ENCODE data around the gene QKI. TPM values are rescaled to one million over a fixed set of nuclear protein-coding genes. Genes with fewer than 3 reads are reported as not detected.

QKI gene
- total and polyA plus RNA-seq, 2 experiments from 2014 or later, result 148 to 503 TPM

DNA sequence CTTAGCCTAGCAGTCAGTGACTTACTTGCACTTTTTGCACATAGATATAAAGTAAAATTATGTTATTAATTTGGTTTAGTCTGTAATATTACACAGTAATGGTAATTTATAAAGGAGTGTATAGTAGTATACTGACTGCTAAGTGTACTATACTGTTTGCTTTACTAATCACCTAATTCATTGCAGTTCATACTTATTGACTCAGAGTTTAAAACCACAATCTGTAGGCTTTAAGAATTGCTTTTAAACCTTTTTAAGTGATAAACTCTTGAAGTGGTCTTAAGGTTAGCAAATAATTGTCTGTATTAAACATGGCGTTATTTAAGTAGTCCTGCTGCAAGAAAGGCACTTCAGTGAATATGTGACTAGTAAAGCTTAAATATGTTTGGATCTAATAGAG lies 151.5 kb downstream of the QKI start:
- Histone ChIP-seq H3K4me1 (ENCODE audit: low read depth) (peaks cover 5% of the 10 kb centered on the region), H3K36me3 (peaks cover 57% of the 10 kb centered on the region), H3K27ac (no peak overlapping the region), H3K9me3 (ENCODE audit: low read depth) (no peaks in the 10 kb centered on the region), H3K4me3 (no peak overlapping the region), H3K27me3 (no peaks in the 10 kb centered on the region)
- no peak for DNase-seq (ENCODE audit: low read depth in 1 of 2, low spot score in 1 of 2)
- TF ChIP-seq, protein P1, sequence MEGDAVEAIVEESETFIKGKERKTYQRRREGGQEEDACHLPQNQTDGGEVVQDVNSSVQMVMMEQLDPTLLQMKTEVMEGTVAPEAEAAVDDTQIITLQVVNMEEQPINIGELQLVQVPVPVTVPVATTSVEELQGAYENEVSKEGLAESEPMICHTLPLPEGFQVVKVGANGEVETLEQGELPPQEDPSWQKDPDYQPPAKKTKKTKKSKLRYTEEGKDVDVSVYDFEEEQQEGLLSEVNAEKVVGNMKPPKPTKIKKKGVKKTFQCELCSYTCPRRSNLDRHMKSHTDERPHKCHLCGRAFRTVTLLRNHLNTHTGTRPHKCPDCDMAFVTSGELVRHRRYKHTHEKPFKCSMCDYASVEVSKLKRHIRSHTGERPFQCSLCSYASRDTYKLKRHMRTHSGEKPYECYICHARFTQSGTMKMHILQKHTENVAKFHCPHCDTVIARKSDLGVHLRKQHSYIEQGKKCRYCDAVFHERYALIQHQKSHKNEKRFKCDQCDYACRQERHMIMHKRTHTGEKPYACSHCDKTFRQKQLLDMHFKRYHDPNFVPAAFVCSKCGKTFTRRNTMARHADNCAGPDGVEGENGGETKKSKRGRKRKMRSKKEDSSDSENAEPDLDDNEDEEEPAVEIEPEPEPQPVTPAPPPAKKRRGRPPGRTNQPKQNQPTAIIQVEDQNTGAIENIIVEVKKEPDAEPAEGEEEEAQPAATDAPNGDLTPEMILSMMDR (IDR thresholded peaks at IDR 0.05; ENCODE audit: low read depth, low read length), result no peak

DNA sequence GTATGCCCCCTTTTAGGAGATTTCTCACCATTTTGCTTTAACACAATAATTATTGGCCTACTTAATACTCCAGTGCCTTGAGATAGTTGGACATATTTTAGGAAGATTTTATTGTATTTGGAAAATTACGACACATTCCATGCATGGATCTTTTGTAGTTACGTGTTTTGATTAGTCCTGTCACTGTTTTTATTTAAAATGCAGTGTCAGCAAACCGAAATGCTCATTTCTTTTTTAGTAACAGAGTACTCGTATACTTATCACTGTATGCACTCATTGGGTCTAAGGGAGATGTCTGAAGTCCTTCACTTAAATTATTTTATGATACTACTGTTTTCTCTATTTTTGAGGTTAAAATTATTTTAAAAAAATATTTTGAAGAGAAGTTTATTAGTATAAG lies 153.8 kb downstream of the QKI start:
- H3K36me3 ChIP-seq, result peaks cover 53% of the 10 kb centered on the region
- no peaks in the 10 kb centered on the region for H3K9me3 ChIP-seq (ENCODE audit: low read depth)
- peaks cover 27% of the 10 kb centered on the region for H3K4me1 ChIP-seq (ENCODE audit: low read depth)
- H3K4me3 ChIP-seq, result no peak overlapping the region
- H3K27ac ChIP-seq, result peak overlapping the region; percentile 22
- TF ChIP-seq, protein P1 (IDR thresholded peaks at IDR 0.05; ENCODE audit: low read depth, low read length), result no peak
- H3K27me3 ChIP-seq, result no peaks in the 10 kb centered on the region
- no peak for DNase-seq (ENCODE audit: low read depth in 1 of 2, low spot score in 1 of 2)

DNA sequence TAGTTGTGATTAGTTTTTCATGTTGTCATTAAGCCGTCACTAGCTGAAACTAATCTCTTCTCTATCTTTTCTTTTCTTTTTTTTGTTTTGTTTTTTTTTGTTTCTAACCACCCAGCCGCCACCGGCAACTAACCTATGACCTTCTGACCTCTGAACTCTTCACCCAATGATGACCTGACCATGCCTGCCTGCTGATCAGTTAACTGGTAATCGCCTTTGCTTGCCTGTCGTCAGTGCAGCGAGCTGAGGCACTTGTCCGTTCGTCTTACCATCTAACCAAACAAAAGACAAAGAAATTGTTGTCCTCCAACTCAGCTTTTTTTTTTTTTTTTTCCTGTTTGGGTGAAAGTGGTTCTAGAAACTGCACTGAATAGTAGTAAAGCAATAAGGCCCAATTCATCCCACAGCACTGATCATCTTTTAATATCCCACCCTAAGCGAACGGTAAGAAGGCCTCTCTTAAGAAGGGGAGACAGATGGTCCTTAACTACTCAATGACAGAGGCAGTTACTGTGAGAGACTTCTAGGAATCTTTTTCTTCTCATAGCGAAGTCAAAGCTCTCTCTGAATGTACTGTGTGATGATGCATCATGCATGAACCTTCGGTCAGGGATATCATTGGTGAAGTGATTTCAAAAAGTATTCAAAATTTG lies 156.2 kb downstream of the QKI start:
- TF ChIP-seq, protein P1 (IDR thresholded peaks at IDR 0.05; ENCODE audit: low read depth, low read length), result no peak
- H3K4me1 ChIP-seq (ENCODE audit: low read depth), result peaks cover 31% of the 10 kb centered on the region
- H3K27me3 ChIP-seq, result no peaks in the 10 kb centered on the region
- no peak overlapping the region for H3K4me3 ChIP-seq
- DNase-seq (ENCODE audit: low read depth in 1 of 2, low spot score in 1 of 2), result no peak
- H3K36me3 ChIP-seq, result peaks cover 45% of the 10 kb centered on the region
- H3K27ac ChIP-seq, result no peak overlapping the region
- H3K9me3 ChIP-seq (ENCODE audit: low read depth), result no peaks in the 10 kb centered on the region

DNA sequence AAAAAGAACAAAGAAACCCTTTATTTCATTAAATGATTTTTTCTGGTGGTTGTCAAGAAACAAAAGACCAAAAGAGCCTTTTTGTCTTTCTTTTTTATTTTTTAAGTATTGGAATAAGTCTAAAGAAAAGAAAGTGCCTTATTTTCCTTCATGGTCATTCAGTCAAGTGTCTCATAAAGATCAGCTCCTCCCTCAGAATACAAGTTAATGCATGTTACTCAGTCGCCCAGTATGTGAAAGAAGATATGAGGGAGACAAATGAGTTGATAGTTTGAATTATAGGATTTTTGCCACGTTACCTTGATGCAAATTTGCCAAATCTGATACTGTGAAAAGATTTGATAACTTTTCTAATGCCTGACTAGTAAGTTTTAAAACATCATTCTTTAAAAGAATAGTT lies 157.2 kb downstream of the QKI start:
- TF ChIP-seq, protein P1 (IDR thresholded peaks at IDR 0.05; ENCODE audit: low read depth, low read length), result no peak
- DNase-seq (ENCODE audit: low read depth in 1 of 2, low spot score in 1 of 2), result no peak
- Histone ChIP-seq H3K27me3 (no peaks in the 10 kb centered on the region), H3K4me3 (no peak overlapping the region), H3K27ac (no peak overlapping the region), H3K4me1 (ENCODE audit: low read depth) (peaks cover 31% of the 10 kb centered on the region), H3K36me3 (peaks cover 35% of the 10 kb centered on the region), H3K9me3 (ENCODE audit: low read depth) (no peaks in the 10 kb centered on the region)

DNA sequence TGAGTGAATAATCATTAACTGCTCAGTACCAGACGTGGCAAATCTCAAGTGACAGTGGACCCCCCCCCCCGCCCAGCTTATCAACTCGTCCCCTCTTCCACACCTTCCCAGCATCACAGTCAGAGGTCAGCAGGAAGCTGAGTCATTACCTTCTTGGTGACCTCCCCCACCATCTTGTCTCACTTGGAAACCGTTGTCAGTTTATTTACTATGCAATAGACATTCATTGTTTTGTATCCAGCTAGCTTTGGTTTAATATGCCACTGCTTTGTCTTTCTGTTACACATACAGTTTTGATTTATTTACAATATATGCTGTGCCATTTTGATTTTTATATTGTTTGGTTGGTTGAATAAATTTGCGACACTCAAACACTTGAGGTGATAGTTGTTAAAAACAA lies 158.1 kb downstream of the QKI start:
- TF ChIP-seq, protein P1 (IDR thresholded peaks at IDR 0.05; ENCODE audit: low read depth, low read length), result no peak
- Histone ChIP-seq H3K36me3 (peaks cover 28% of the 10 kb centered on the region), H3K9me3 (ENCODE audit: low read depth) (no peaks in the 10 kb centered on the region), H3K27ac (peak overlapping the region; percentile 11), H3K4me3 (no peak overlapping the region), H3K4me1 (ENCODE audit: low read depth) (peaks cover 31% of the 10 kb centered on the region), H3K27me3 (no peaks in the 10 kb centered on the region)
- DNase-seq (ENCODE audit: low read depth in 1 of 2, low spot score in 1 of 2), result peak in 1 of 2 donors; percentile 31

Data from cardiac muscle cell (in vitro differentiated cells and primary cell).